GM19395 (cell line): Measurements from ENCODE around the gene LRRK2.

Source experiments
- ATAC-seq: cut with Tn5 transposase; IDR thresholded peaks from one replicate; pipeline ENCODE4 v1.9.1; 2021; ENCODE audit warnings: mild to moderate bottlenecking, moderate library complexity; ENCODE audit not compliant: unreplicated experiment

LRRK2 gene

DNA sequence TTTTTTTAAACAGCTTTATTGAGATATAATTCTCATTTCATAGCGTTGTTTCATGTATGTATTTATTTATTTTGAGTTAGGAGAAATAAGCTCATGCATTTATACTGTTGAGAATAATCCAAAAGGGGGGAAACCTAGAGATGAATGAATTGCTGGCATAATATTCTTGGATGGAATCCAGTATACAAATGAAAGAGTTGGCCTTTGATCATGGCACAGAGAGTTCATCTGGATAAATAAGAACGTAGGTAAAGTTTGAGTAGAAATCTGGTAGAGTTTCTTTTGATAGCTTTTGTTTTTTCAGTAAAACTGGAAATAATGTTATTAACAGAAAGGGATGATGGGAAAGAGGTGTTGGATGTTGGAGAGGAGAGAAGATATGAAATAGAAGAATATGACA, 166.2 kb downstream of the LRRK2 start:
- no peak for ATAC-seq

GRCh38 chr12:40393026-40393425, 168.2 kb downstream of the LRRK2 start:
- ATAC-seq, result no peak

- no peak for ATAC-seq
These were observed 174.9 kb downstream of the LRRK2 start for GRCh38 chr12:40399656-40400055.

DNA sequence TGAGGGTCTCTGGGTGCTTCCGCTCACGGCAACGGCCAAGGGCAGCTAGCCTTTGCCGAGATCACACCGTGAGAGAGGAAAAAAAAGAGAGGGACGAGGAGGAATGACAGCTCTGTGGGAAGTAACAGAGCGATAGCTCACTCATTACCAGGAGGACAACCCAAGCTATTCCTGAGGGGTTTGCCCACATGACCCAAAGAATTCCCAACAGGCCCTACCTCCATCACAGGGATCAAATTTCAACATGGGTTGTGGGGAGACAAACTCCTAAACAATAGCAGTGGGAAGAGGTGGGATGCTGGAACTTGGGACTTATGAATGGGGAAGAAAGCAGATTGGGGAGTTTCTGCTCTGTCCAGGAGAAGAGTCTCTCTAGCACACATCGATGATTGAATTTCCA, 180.6 kb downstream of the LRRK2 start:
- no peak for ATAC-seq
